NT2/D1 (cell line): ENCODE measurements around the gene TSPAN9.

Source experiments
- SUZ12 ChIP-seq: IDR thresholded peaks from 2 replicates; pipeline ENCODE4 v1.6.1; 2011; ENCODE audit not compliant: insufficient read length, insufficient read depth; ENCODE audit errors: extremely low read depth
- YY1 ChIP-seq: IDR thresholded peaks from 2 replicates; pipeline ENCODE4 v1.6.1; 2011; ENCODE audit not compliant: insufficient read length, insufficient read depth
- ZNF274 ChIP-seq: IDR thresholded peaks from 2 replicates; pipeline ENCODE4 v1.6.1; 2011; ENCODE audit warnings: mild to moderate bottlenecking, low read depth, low read length

DNA sequence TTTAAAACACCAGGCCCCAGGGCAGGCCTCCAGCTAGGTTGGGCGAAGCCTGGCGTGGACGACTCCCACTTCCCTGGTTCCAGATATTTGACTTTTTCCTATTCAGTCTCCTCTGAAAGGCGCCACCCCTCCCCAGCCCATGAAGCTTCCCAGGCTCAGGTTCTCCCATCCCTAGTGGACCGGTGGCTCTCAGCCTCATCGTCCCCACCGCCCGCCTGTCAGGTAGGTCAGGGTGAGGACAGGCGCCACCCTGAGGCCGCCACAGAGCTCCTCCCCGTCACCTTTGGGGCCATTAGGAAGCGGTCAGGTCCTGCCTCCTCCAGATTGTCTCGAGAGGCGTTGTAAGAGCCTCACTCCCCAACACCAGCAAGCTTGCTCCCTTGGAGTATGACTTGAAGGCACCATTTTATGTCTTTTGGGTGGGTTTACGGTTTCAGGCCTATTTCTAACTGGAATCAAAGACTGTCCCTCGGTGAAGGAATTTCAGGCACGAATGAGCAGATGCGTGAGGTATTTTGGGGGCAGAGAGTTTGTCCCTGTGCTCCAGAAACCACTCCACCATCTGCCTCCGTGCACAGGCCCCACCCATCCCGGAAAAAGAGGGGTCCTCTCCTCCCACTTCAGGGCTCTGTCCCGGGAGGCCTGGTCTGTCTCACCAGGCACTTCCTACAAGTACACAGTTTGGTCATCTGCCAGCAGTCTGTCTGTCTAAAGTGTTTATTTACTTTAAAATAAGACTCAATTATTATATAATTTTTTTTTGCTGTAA lies 55.6 kb downstream of the TSPAN9 start:
- TF ChIP-seq YY1 (no peak), ZNF274 (no peak), SUZ12 (no peak)
